GM12878 (cell line): ENCODE measurements around the gene TRIM37. TPM values are rescaled to one million over a fixed set of nuclear protein-coding genes. Genes with fewer than 3 reads are reported as not detected.

ENCODE experiments used
- ATAC-seq: fragments of 200-7000 bp; cut with Tn5 transposase; 3 replicates; pipeline ENCODE4 v1.9.1; 2020; ENCODE audit warnings: mild to moderate bottlenecking, moderate library complexity
- BruUV-seq: library from RNA; stranded (reverse); fragments of 400-500 nt; replicated peaks from 2 replicates; lab custom pipeline; 2021; lab: Mats Ljungman, UMichigan
- CTCF ChIA-PET: fragments of 300-600 bp; sonication (Branson Sonifier 250); formaldehyde crosslinking; extraction: SDS; loops from one replicate; lab custom pipeline; 2021; ENCODE audit warnings: inconsistent platforms; lab: Yijun Ruan, JAX
- POLR2A ChIA-PET: fragments of 350-600 bp; formaldehyde crosslinking; extraction: SDS; loops from one replicate; lab custom pipeline; 2021; ENCODE audit warnings: inconsistent platforms; lab: Charles Lee
- RAD21 ChIA-PET: fragments of 300-600 bp; sonication (Branson Sonifier 250); formaldehyde crosslinking; loops from one replicate; lab custom pipeline; 2023; ENCODE audit warnings: antibody characterized with exemption; ENCODE audit not compliant: unreplicated experiment; lab: Charles Lee
- SMC1A ChIA-PET: fragments of 300-600 bp; sonication (Branson Sonifier 250); formaldehyde crosslinking; loops from one replicate; lab custom pipeline; 2023; ENCODE audit not compliant: unreplicated experiment, uncharacterized antibody; lab: Charles Lee
- DNase-seq: peaks from one replicate; pipeline ENCODE4 v3.0.0-alpha.2; 2011; ENCODE audit warnings: low read depth, low spot score
- FAIRE-seq: peaks from 3 replicates; lab custom pipeline; 2011; peaks lifted over from hg19 to GRCh38; lab: Jason Lieb, UNC
- H2AFZ ChIP-seq: 2 replicates; pipeline ENCODE4 v1.6.0; 2011; ENCODE audit warnings: low read depth, low read length, control low read depth; ENCODE audit not compliant: control insufficient read depth
- H3K27ac ChIP-seq: 2 replicates; pipeline ENCODE4 v1.5.1; 2011; ENCODE audit warnings: control low read depth; ENCODE audit not compliant: control insufficient read depth, insufficient read depth
- H3K27me3 ChIP-seq, 2 experiments: replicated peaks in 1 of 2; 2 replicates each; pipeline versions ENCODE4 v1.6.0 to v1.6.1; 2011; ENCODE audit warnings: low read length in 1 of 2; ENCODE audit not compliant: control insufficient read depth in 2 of 2, insufficient read depth in 2 of 2
- H3K36me3 ChIP-seq, 2 experiments: 2 replicates each; pipeline ENCODE4 v1.5.1; 2011; ENCODE audit warnings: low read length in 1 of 2; ENCODE audit not compliant: control insufficient read depth in 2 of 2, insufficient read depth in 2 of 2
- H3K4me1 ChIP-seq: 2 replicates; pipeline ENCODE4 v1.6.1; 2011; ENCODE audit warnings: mild to moderate bottlenecking, low read length, moderate library complexity, mixed read lengths; ENCODE audit not compliant: control insufficient read depth, insufficient read depth
- H3K4me2 ChIP-seq: 2 replicates; pipeline ENCODE4 v1.6.0; 2011; ENCODE audit warnings: control low read depth; ENCODE audit not compliant: control insufficient read depth, insufficient read depth
- H3K4me3 ChIP-seq: fragments of 200-600 bp; sonication (generic); 2 replicates; pipeline ENCODE4 v1.5.1; 2016
- H3K79me2 ChIP-seq: 2 replicates; pipeline ENCODE4 v1.6.0; 2011; ENCODE audit warnings: low read length; ENCODE audit not compliant: control insufficient read depth, insufficient read depth
- H3K9ac ChIP-seq: 2 replicates; pipeline ENCODE4 v1.8.0; 2011; ENCODE audit warnings: low read length, control low read depth, mixed read lengths; ENCODE audit not compliant: control insufficient read depth, insufficient read depth
- H3K9me3 ChIP-seq: replicated peaks from 3 replicates; pipeline ENCODE4 v1.5.1; 2011; ENCODE audit warnings: mild to moderate bottlenecking, low read length; ENCODE audit not compliant: control insufficient read depth, insufficient read depth
- H4K20me1 ChIP-seq: 2 replicates; pipeline ENCODE4 v1.6.0; 2011; ENCODE audit not compliant: control insufficient read depth, insufficient read depth
- BACH1 ChIP-seq: fragments of 450-650 bp; IDR thresholded peaks from 2 replicates; pipeline ENCODE4 v1.6.1; 2017; ENCODE audit warnings: mild to moderate bottlenecking, borderline replicate concordance
- CBFB ChIP-seq: IDR thresholded peaks from 2 replicates; pipeline ENCODE4 v1.6.1; 2016; ENCODE audit warnings: antibody characterized with exemption, low read depth
- EGR1 ChIP-seq, 2 experiments: IDR thresholded peaks; 1 replicate in 1 of 2; 2 replicates in 1 of 2; pipeline ENCODE4 v1.6.1; 2011 to 2012; ENCODE audit warnings: low read depth in 2 of 2, low read length in 2 of 2, borderline replicate concordance in 1 of 2, mild to moderate bottlenecking in 1 of 2, moderate library complexity in 1 of 2
- FOS ChIP-seq: IDR thresholded peaks from 3 replicates; pipeline ENCODE4 v1.6.1; 2011; ENCODE audit warnings: borderline replicate concordance; ENCODE audit not compliant: insufficient read length; ENCODE audit errors: extremely low read depth
- GATAD2B ChIP-seq: fragments of 450-650 bp; conservative IDR thresholded peaks from 2 replicates; pipeline ENCODE4 v1.6.1; 2017; ENCODE audit warnings: low read depth, mild to moderate bottlenecking, moderate library complexity
- HDAC6 ChIP-seq: fragments of 200-600 bp; sonication (generic); IDR thresholded peaks from one replicate; pipeline ENCODE4 v1.8.0; 2017; ENCODE audit warnings: antibody characterized with exemption; ENCODE audit not compliant: unreplicated experiment
- KDM1A ChIP-seq: fragments of 200-600 bp; sonication (generic); IDR thresholded peaks from 2 replicates; pipeline ENCODE4 v1.6.1; 2016; ENCODE audit warnings: borderline replicate concordance
- NRF1 ChIP-seq: conservative IDR thresholded peaks from 2 replicates; pipeline ENCODE4 v1.6.1; 2011; ENCODE audit warnings: mild to moderate bottlenecking, low read depth, low read length, improper control_type of control experiment
- RBBP5 ChIP-seq: fragments of 200-600 bp; sonication (generic); conservative IDR thresholded peaks from 2 replicates; pipeline ENCODE4 v1.6.1; 2016
- SMC3 ChIP-seq: IDR thresholded peaks from 2 replicates; pipeline ENCODE4 v1.6.1; 2011; ENCODE audit warnings: low read length, improper control_type of control experiment, borderline replicate concordance
- SP1 ChIP-seq: IDR thresholded peaks from one replicate; pipeline ENCODE4 v1.6.1; 2011; ENCODE audit warnings: low read depth, low read length
- TARDBP ChIP-seq: IDR thresholded peaks from 2 replicates; pipeline ENCODE4 v1.6.1; 2016; ENCODE audit warnings: borderline replicate concordance
- TCF3 ChIP-seq: IDR thresholded peaks from 2 replicates; pipeline ENCODE4 v1.6.1; 2012; ENCODE audit warnings: low read depth, mild to moderate bottlenecking, low read length, borderline replicate concordance; ENCODE audit not compliant: insufficient read depth
- TCF7 ChIP-seq: IDR thresholded peaks from 2 replicates; pipeline ENCODE4 v1.6.1; 2014; ENCODE audit warnings: antibody characterized with exemption, borderline replicate concordance
- ZNF217 ChIP-seq: fragments of 450-650 bp; IDR thresholded peaks from 2 replicates; pipeline ENCODE4 v1.6.1; 2017; ENCODE audit warnings: antibody characterized with exemption, mild to moderate bottlenecking
- ZNF24 ChIP-seq: fragments of 450-650 bp; IDR thresholded peaks from 2 replicates; pipeline ENCODE4 v1.6.1; 2017; ENCODE audit warnings: antibody characterized with exemption, mild to moderate bottlenecking
- WGBS: methylation state at CpG from one replicate; pipeline ENCODE4 v1.1.6; 2016; ENCODE audit warnings: low lambda C conversion rate; ENCODE audit not compliant: insufficient replicate concordance, insufficient coverage; ENCODE audit errors: missing lambda C conversion rate; 5-methylcytosine and 5-hydroxymethylcytosine counted together
- in situ Hi-C: fragments of 300-500 bp; cut with MboI; formaldehyde crosslinking; loops from 9 replicates; pipeline ENCODE4 v1.14.3; 2018; ENCODE audit warnings: mixed read lengths
- intact Hi-C: fragments of 100-400 bp; cut with micrococcal nuclease; formaldehyde crosslinking; loops from one replicate; pipeline ENCODE4 v1.14.2; 2022; ENCODE audit not compliant: unreplicated experiment
- polyA plus RNA-seq, 11 experiments: library from polyadenylated mRNA; depleted of rRNA in 4 of 11; unstranded in 6 of 11; stranded (reverse) in 5 of 11; fragments of >200 nt; fragmentation: Nextera tagmentation in 4 of 11; fragmentation: Illumina TruSeq in 1 of 11; extraction: Ambion mirVana in 4 of 11; extraction: Trizol in 1 of 11; gene quantifications; 1 replicate in 1 of 11; 2 replicates in 10 of 11; pipeline versions ENCODE4 v1.2.1 to v1.2.3, GENCODE V29; 2011 to 2016; ENCODE audit warnings: inconsistent platforms in 2 of 11, missing spikeins in 2 of 11, low read depth in 1 of 11
- total RNA-seq, 4 experiments: library from RNA; depleted of rRNA in 3 of 4; stranded (reverse); fragments of >200 nt in 3 of 4; fragmentation: Illumina TruSeq in 1 of 4; extraction: Trizol in 1 of 4; gene quantifications; 2 replicates each; pipeline versions ENCODE4 v1.2.1 to v1.2.3, GENCODE V29; 2013 to 2021

The TRIM37 gene
- total and polyA plus RNA-seq, 10 of the 15 experiments (the other 5 are each of a cell fraction or from before 2014, with no cell fraction given) = 4.8 to 20.6 (median 18.1) TPM

GRCh38 chr17:58947411-58947810 lies 159.3 kb downstream of the TRIM37 start:
- Histone ChIP-seq H2AFZ (no peak overlapping the region), H3K4me3 (no peak overlapping the region), H3K9ac (no peak overlapping the region), H3K36me3 (no peaks in the 10 kb centered on the region), H3K4me2 (no peak overlapping the region), H3K79me2 (no peaks in the 10 kb centered on the region), H3K27ac (no peak overlapping the region), H3K27me3 (no peaks in the 10 kb centered on the region), H3K4me1 (no peaks in the 10 kb centered on the region), H3K9me3 (peaks cover 4% of the 10 kb centered on the region), H4K20me1 (no peaks in the 10 kb centered on the region)
- intact Hi-C loops = no loop called here
- RAD21 ChIA-PET = no interaction called here
- FAIRE-seq (no peak), ATAC-seq (no peak), DNase-seq (no peak)
- WGBS = 67% methylated on average over 3 of the region's 3 CpGs
- no TSS peak for BruUV-seq
- SMC1A ChIA-PET = no interaction called here
- TF ChIP-seq NRF1 = no peak
- TF ChIP-seq RBBP5 = no peak
- TF ChIP-seq TARDBP = no peak
- no peak for TF ChIP-seq TCF7
- TF ChIP-seq ZNF217 = no peak
- no peak for TF ChIP-seq FOS
- no peak for TF ChIP-seq BACH1
- TF ChIP-seq ZNF24 = no peak
- no peak for TF ChIP-seq EGR1 (IDR thresholded peaks at IDR 0.05; ENCODE audit: borderline replicate concordance in 1 of 2, low read depth in 2 of 2, low read length in 2 of 2)
- no peak for TF ChIP-seq SP1
- TF ChIP-seq KDM1A = no peak
- no peak for TF ChIP-seq TCF3
- no peak for TF ChIP-seq HDAC6
- no peak for TF ChIP-seq GATAD2B
- TF ChIP-seq SMC3 = no peak
- TF ChIP-seq CBFB = no peak
- in situ Hi-C loops = no loop called here
- POLR2A ChIA-PET = no interaction called here
- CTCF ChIA-PET = no interaction called here
